Activated CD4-positive, alpha-beta T cell treated with anti-CD3 and anti-CD28 coated beads, Interleukin-2, amount 10 ng/mL, durations not matched to agents 7 days and 5 days (primary cell): ENCODE data around the gene VPS13D. TPM values are rescaled to one million over a fixed set of nuclear protein-coding genes. Genes with fewer than 3 reads are reported as not detected.

Experiments
- CTCF ChIA-PET: fragments of 350-600 bp; sonication (Branson Sonifier 250); formaldehyde crosslinking; loops from one replicate; lab custom pipeline; 2021; ENCODE audit warnings: antibody characterized with exemption; lab: Charles Lee
- POLR2A ChIA-PET: fragments of 350-600 bp; sonication (Branson Sonifier 250); formaldehyde crosslinking; loops from one replicate; lab custom pipeline; 2021; ENCODE audit warnings: antibody characterized with exemption; lab: Charles Lee
- DNase-seq: peaks from one replicate; pipeline ENCODE4 v3.0.0-alpha.2; 2020
- H3K27ac Mint-ChIP-seq: one replicate; pipeline ENCODE4 v1.8.0; 2021; ENCODE audit warnings: mild to moderate bottlenecking, moderate library complexity, mixed read lengths
- H3K27me3 Mint-ChIP-seq: one replicate; pipeline ENCODE4 v1.8.0; 2021; ENCODE audit warnings: mixed read lengths
- H3K36me3 Mint-ChIP-seq: one replicate; pipeline ENCODE4 v1.8.0; 2021; ENCODE audit warnings: low read depth, mixed read lengths
- H3K4me1 Mint-ChIP-seq: one replicate; pipeline ENCODE4 v1.8.0; 2021; ENCODE audit warnings: mixed read lengths
- H3K4me3 Mint-ChIP-seq: one replicate; pipeline ENCODE4 v1.8.0; 2021; ENCODE audit warnings: mild to moderate bottlenecking, moderate library complexity, mixed read lengths
- H3K9me3 Mint-ChIP-seq: one replicate; pipeline ENCODE4 v1.8.0; 2021; ENCODE audit warnings: mixed read lengths
- total RNA-seq, 2 experiments: library from RNA; stranded (reverse); gene quantifications; one replicate each; pipeline ENCODE4 v1.2.3, GENCODE V29; 2021

Gene VPS13D
- total RNA-seq, 2 experiments from 2014 or later = 34.0 to 41.9 TPM

- ChIA-PET CTCF (interaction anchor here (1.2 to 1.4 kb wide), 3 partner anchors 11 to 338 kb away, joined by 3 read pairs; no protein-coding TSS in a partner anchor), POLR2A (no interaction called here)
- H3K27ac Mint-ChIP-seq = no peak overlapping the region
- H3K9me3 Mint-ChIP-seq = no peaks in the 10 kb centered on the region
- no peaks in the 10 kb centered on the region for H3K27me3 Mint-ChIP-seq
- peaks cover 2% of the 10 kb centered on the region for H3K4me1 Mint-ChIP-seq
- DNase-seq = no peak
- H3K4me3 Mint-ChIP-seq = no peak overlapping the region
- peaks cover 50% of the 10 kb centered on the region for H3K36me3 Mint-ChIP-seq
Measured at GRCh38 chr1:12282142-12282541, 52.3 kb downstream of the VPS13D start.

GRCh38 chr1:12284486-12284885, 54.7 kb downstream of the VPS13D start:
- peaks cover 46% of the 10 kb centered on the region for H3K36me3 Mint-ChIP-seq
- no peak for DNase-seq
- POLR2A ChIA-PET = no interaction called here
- H3K4me3 Mint-ChIP-seq = no peak overlapping the region
- CTCF ChIA-PET = interaction anchor here (1.4 kb wide), 1 partner anchor 14 kb away, joined by 4 read pairs; no protein-coding TSS in a partner anchor
- H3K27ac Mint-ChIP-seq = no peak overlapping the region
- no peaks in the 10 kb centered on the region for H3K9me3 Mint-ChIP-seq
- H3K27me3 Mint-ChIP-seq = no peaks in the 10 kb centered on the region
- H3K4me1 Mint-ChIP-seq = peaks cover 2% of the 10 kb centered on the region

- ChIA-PET POLR2A (no interaction called here), CTCF (interaction anchor here (1.4 kb wide), 1 partner anchor 10 kb away, joined by 4 read pairs; no protein-coding TSS in a partner anchor)
- peaks cover 2% of the 10 kb centered on the region for H3K4me1 Mint-ChIP-seq
- H3K27ac Mint-ChIP-seq = no peak overlapping the region
- H3K27me3 Mint-ChIP-seq = no peaks in the 10 kb centered on the region
- H3K4me3 Mint-ChIP-seq = no peak overlapping the region
- DNase-seq = no peak
- peaks cover 42% of the 10 kb centered on the region for H3K36me3 Mint-ChIP-seq
- H3K9me3 Mint-ChIP-seq = no peaks in the 10 kb centered on the region
Measured at GRCh38 chr1:12285496-12286143, 55.8 kb downstream of the VPS13D start.

GRCh38 chr1:12287869-12288268, 58.0 kb downstream of the VPS13D start:
- H3K36me3 Mint-ChIP-seq = peaks cover 41% of the 10 kb centered on the region

GRCh38 chr1:12290828-12291227, 61.0 kb downstream of the VPS13D start:
- Mint-ChIP-seq H3K4me1 (peaks cover 6% of the 10 kb centered on the region), H3K27me3 (no peaks in the 10 kb centered on the region), H3K9me3 (no peaks in the 10 kb centered on the region), H3K4me3 (no peak overlapping the region), H3K36me3 (peaks cover 47% of the 10 kb centered on the region), H3K27ac (no peak overlapping the region)
- POLR2A ChIA-PET = no interaction called here
- DNase-seq = no peak
- CTCF ChIA-PET = interaction anchor here (1.0 to 1.4 kb wide), 2 partner anchors 9 to 19 kb away, joined by 3 to 5 read pairs; no protein-coding TSS in a partner anchor

More at GRCh38 chr1:12287869-12288268, 58.0 kb downstream of the VPS13D start:
- Mint-ChIP-seq H3K9me3 (no peaks in the 10 kb centered on the region), H3K4me3 (no peak overlapping the region), H3K4me1 (peaks cover 2% of the 10 kb centered on the region), H3K27me3 (no peaks in the 10 kb centered on the region), H3K27ac (no peak overlapping the region)
- POLR2A ChIA-PET = no interaction called here
- no peak for DNase-seq
- CTCF ChIA-PET = interaction anchor here (1.3 to 1.6 kb wide), 2 partner anchors 9 to 20 kb away, joined by 4 to 8 read pairs; no protein-coding TSS in a partner anchor

GRCh38 chr1:12293416-12293815, 63.6 kb downstream of the VPS13D start:
- peaks cover 14% of the 10 kb centered on the region for H3K4me1 Mint-ChIP-seq
- no peaks in the 10 kb centered on the region for H3K27me3 Mint-ChIP-seq
- ChIA-PET POLR2A (no interaction called here), CTCF (interaction anchor here (0.9 to 1.4 kb wide), 2 partner anchors 29 to 169 kb away, joined by 3 read pairs; no protein-coding TSS in a partner anchor)
- H3K4me3 Mint-ChIP-seq = no peak overlapping the region
- no peak overlapping the region for H3K27ac Mint-ChIP-seq
- no peaks in the 10 kb centered on the region for H3K9me3 Mint-ChIP-seq
- peaks cover 43% of the 10 kb centered on the region for H3K36me3 Mint-ChIP-seq
- no peak for DNase-seq

- ChIA-PET POLR2A (no interaction called here), CTCF (interaction anchor here (0.5 to 1.4 kb wide), 3 partner anchors 29 to 169 kb away, joined by 3 to 4 read pairs (median 3); no protein-coding TSS in a partner anchor)
- no peaks in the 10 kb centered on the region for H3K9me3 Mint-ChIP-seq
- peaks cover 40% of the 10 kb centered on the region for H3K36me3 Mint-ChIP-seq
- no peak overlapping the region for H3K27ac Mint-ChIP-seq
- no peak overlapping the region for H3K4me3 Mint-ChIP-seq
- H3K4me1 Mint-ChIP-seq = peaks cover 16% of the 10 kb centered on the region
- DNase-seq = no peak
- H3K27me3 Mint-ChIP-seq = no peaks in the 10 kb centered on the region
Measured at GRCh38 chr1:12294076-12294475, 64.2 kb downstream of the VPS13D start.

GRCh38 chr1:12296016-12296415, 66.2 kb downstream of the VPS13D start:
- POLR2A ChIA-PET = no interaction called here

GRCh38 chr1:12296623-12297022, 66.8 kb downstream of the VPS13D start:
- Mint-ChIP-seq H3K4me1 (peaks cover 17% of the 10 kb centered on the region), H3K27me3 (no peaks in the 10 kb centered on the region), H3K27ac (no peak overlapping the region), H3K36me3 (peaks cover 44% of the 10 kb centered on the region), H3K4me3 (no peak overlapping the region), H3K9me3 (no peaks in the 10 kb centered on the region)
- POLR2A ChIA-PET = no interaction called here
- CTCF ChIA-PET = interaction anchor here (1.7 to 1.8 kb wide), 2 partner anchors 18 to 19 kb away, joined by 3 to 6 read pairs; no protein-coding TSS in a partner anchor
- no peak for DNase-seq

More at GRCh38 chr1:12296016-12296415, 66.2 kb downstream of the VPS13D start:
- peaks cover 16% of the 10 kb centered on the region for H3K4me1 Mint-ChIP-seq
- no peak overlapping the region for H3K4me3 Mint-ChIP-seq
- DNase-seq = no peak
- no peak overlapping the region for H3K27ac Mint-ChIP-seq
- H3K27me3 Mint-ChIP-seq = no peaks in the 10 kb centered on the region
- no peaks in the 10 kb centered on the region for H3K9me3 Mint-ChIP-seq
- H3K36me3 Mint-ChIP-seq = peaks cover 45% of the 10 kb centered on the region
- CTCF ChIA-PET = interaction anchor here (1.8 kb wide), 1 partner anchor 19 kb away, joined by 3 read pairs; no protein-coding TSS in a partner anchor

- no peak overlapping the region for H3K27ac Mint-ChIP-seq
- no peak overlapping the region for H3K4me3 Mint-ChIP-seq
- H3K36me3 Mint-ChIP-seq = peaks cover 56% of the 10 kb centered on the region
- CTCF ChIA-PET = interaction anchor here (0.9 to 1.5 kb wide), 5 partner anchors 9 to 358 kb away, joined by 3 to 6 read pairs (median 3); no protein-coding TSS in a partner anchor
- no peaks in the 10 kb centered on the region for H3K27me3 Mint-ChIP-seq
- no peaks in the 10 kb centered on the region for H3K9me3 Mint-ChIP-seq
- POLR2A ChIA-PET = interaction anchor here (0.9 kb wide), 1 partner anchor 124 kb away, joined by 4 read pairs; no protein-coding TSS in a partner anchor
- peaks cover 17% of the 10 kb centered on the region for H3K4me1 Mint-ChIP-seq
- no peak for DNase-seq
Measured at GRCh38 chr1:12300706-12301105, 70.9 kb downstream of the VPS13D start.

- Mint-ChIP-seq H3K27ac (no peak overlapping the region), H3K4me3 (no peak overlapping the region), H3K4me1 (peaks cover 9% of the 10 kb centered on the region), H3K27me3 (no peaks in the 10 kb centered on the region), H3K9me3 (no peaks in the 10 kb centered on the region), H3K36me3 (peaks cover 60% of the 10 kb centered on the region)
- CTCF ChIA-PET = interaction anchor here (1.1 to 1.5 kb wide), 2 partner anchors 30 to 357 kb away, joined by 3 to 5 read pairs; no protein-coding TSS in a partner anchor
- no peak for DNase-seq
- POLR2A ChIA-PET = interaction anchor here (0.9 kb wide), 1 partner anchor 123 kb away, joined by 4 read pairs; no protein-coding TSS in a partner anchor
Measured at GRCh38 chr1:12301518-12302237, 71.8 kb downstream of the VPS13D start.

- CTCF ChIA-PET = no interaction called here
- H3K27ac Mint-ChIP-seq = no peak overlapping the region
Measured at GRCh38 chr1:12302798-12303447, 73.1 kb downstream of the VPS13D start.

More at GRCh38 chr1:12302798-12303447, 73.1 kb downstream of the VPS13D start:
- no peaks in the 10 kb centered on the region for H3K9me3 Mint-ChIP-seq
- H3K27me3 Mint-ChIP-seq = no peaks in the 10 kb centered on the region
- H3K36me3 Mint-ChIP-seq = peaks cover 65% of the 10 kb centered on the region
- no peak overlapping the region for H3K4me3 Mint-ChIP-seq
- DNase-seq = no peak
- POLR2A ChIA-PET = no interaction called here
- peaks cover 6% of the 10 kb centered on the region for H3K4me1 Mint-ChIP-seq
